HG03565 (cell line): ENCODE data around the gene FAM72A.
"Not testable (repeated sequence)": the region's sequence is repeated elsewhere in the genome, so short reads cannot be mapped to it uniquely, and the experiment has no call there.

Experiments used
- ATAC-seq: cut with Tn5 transposase; IDR thresholded peaks from one replicate; pipeline ENCODE4 v1.9.1; 2021; ENCODE audit warnings: mild to moderate bottlenecking, moderate library complexity; ENCODE audit not compliant: unreplicated experiment

Gene FAM72A

GRCh38 chr1:206215600-206216392 is 13.2 kb upstream of the FAM72A start:
- not testable (repeated sequence) for ATAC-seq

GRCh38 chr1:206210802-206211201 is 8.2 kb upstream of the FAM72A start:
- not testable (repeated sequence) for ATAC-seq

- ATAC-seq = not testable (repeated sequence)
Observed at GRCh38 chr1:206205569-206205968, 2.9 kb upstream of the FAM72A start.

GRCh38 chr1:206204871-206205270 is 2.2 kb upstream of the FAM72A start:
- not testable (repeated sequence) for ATAC-seq

GRCh38 chr1:206204159-206204511 is 1.5 kb upstream of the FAM72A start:
- not testable (repeated sequence) for ATAC-seq

GRCh38 chr1:206203364-206204158 is 922 bp upstream of the FAM72A start, which contains the start of gene SRGAP2:
TSS of gene SRGAP2 (plus strand) at chr1:206203541. CDS start at chr1:206205971, 2,430 bp downstream.
- not testable (repeated sequence) for ATAC-seq

- ATAC-seq = not testable (repeated sequence)
Observed at GRCh38 chr1:206196748-206197424, 5.8 kb downstream of the FAM72A start.

GRCh38 chr1:206195182-206195581 is 7.5 kb downstream of the FAM72A start:
- not testable (repeated sequence) for ATAC-seq

- not testable (repeated sequence) for ATAC-seq
Observed at GRCh38 chr1:206186826-206187225, 15.8 kb downstream of the FAM72A start.

GRCh38 chr1:206185778-206186177 is 16.9 kb downstream of the FAM72A start:
- not testable (repeated sequence) for ATAC-seq

GRCh38 chr1:206183788-206184187 is 18.9 kb downstream of the FAM72A start:
- ATAC-seq = not testable (repeated sequence)

- not testable (repeated sequence) for ATAC-seq
Observed at GRCh38 chr1:206182368-206183317, 20.0 kb downstream of the FAM72A start.

GRCh38 chr1:206179666-206180065 is 23.0 kb downstream of the FAM72A start:
- ATAC-seq = not testable (repeated sequence)

- ATAC-seq = not testable (repeated sequence)
Observed at GRCh38 chr1:206178061-206178989, 24.3 kb downstream of the FAM72A start.

GRCh38 chr1:206176114-206176502 is 26.5 kb downstream of the FAM72A start:
- not testable (repeated sequence) for ATAC-seq

- not testable (repeated sequence) for ATAC-seq
Observed at GRCh38 chr1:206175459-206176113, 27.1 kb downstream of the FAM72A start.

GRCh38 chr1:206174182-206174868 is 28.3 kb downstream of the FAM72A start:
- ATAC-seq = not testable (repeated sequence)
